ENCODE results near the gene DMKN.

Gene DMKN

GRCh38 chr19:35549174-35549788 is 35.8 kb upstream of the DMKN start:
- peak; percentile 66 for DNase-seq

- DNase-seq = no peak
Observed at GRCh38 chr19:35546532-35546931, 33.1 kb upstream of the DMKN start.

GRCh38 chr19:35545855-35546381 is 32.5 kb upstream of the DMKN start:
- DNase-seq = peak; percentile 15

GRCh38 chr19:35545001-35545854 is 31.8 kb upstream of the DMKN start, which contains the start of gene TMEM147:
TMEM147 (plus strand) TSS chr19:35545626; CDS start chr19:35545740, 114 bp downstream.
- peak; percentile 89 for DNase-seq

GRCh38 chr19:35544110-35544802 is 30.8 kb upstream of the DMKN start:
- no peak for DNase-seq

DNA sequence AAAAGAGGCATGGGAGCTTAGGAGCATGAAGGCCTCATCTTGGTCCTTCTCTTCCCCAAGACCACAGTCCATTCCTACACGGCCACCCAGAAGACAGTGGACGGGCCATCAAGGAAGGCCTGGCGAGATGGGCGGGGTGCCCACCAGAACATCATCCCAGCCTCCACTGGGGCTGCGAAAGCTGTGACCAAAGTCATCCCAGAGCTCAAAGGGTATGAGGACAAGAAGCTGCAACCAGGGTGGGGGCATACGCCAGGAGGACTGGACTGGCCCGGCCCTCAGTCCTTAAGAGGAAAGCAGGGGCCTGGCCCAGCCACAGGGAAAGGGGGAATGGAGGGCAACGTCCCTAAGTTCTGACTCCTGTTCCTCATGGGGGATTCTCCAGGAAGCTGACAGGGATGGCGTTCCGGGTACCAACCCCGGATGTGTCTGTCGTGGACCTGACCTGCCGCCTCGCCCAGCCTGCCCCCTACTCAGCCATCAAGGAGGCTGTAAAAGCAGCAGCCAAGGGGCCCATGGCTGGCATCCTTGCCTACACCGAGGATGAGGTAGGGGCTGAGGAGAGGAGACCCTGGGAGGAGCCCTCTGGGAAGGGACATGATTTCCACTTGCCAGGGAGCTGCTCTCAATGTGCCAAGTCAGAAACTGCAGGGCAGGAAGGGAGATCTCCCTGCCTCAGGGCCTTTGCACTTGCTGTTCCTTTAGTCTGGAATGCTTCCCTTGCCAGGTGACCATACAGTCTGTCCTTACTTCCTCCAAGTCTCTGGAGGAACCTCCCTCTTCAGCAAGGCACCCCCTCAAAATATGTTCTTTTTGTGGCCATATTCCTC is 30.0 kb upstream of the DMKN start:
- DNase-seq = no peak

DNA sequence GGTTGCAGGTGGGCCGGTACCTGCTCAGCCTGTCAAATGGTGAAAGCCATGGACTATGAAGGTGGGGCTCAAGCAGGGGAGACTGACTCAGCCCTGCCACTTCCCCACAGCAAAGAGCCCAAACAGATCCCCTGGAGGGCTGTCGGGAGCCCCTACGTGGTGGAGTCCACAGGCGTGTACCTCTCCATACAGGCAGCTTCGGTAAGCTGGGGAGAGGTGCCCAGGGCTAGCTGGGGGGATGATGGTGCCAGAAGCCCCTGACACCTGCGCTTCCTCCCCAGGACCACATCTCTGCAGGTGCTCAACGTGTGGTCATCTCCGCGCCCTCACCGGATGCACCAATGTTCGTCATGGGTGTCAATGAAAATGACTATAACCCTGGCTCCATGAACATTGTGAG is 28.8 kb upstream of the DMKN start:
- no peak for DNase-seq

GRCh38 chr19:35540356-35540927 is 27.0 kb upstream of the DMKN start:
- DNase-seq = no peak

DNA sequence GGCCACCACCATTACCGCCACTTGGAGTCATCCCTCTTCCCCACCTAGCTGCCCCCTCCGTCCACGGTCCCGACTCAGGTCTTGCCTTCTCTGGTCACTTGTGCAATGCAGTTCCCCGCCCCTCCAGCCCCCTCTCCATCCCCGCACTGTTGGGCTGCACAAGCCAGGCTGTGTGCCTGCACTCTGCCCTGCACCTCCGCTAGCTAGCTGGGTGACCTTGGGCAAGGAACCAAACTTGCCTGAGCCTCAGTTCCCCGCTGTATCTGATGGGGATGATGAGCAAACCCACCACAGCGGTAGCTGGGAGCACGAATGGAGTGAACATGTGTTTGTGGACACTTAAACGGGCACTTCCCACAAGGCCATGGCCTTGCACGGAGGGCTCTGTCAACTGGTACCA is 26.4 kb upstream of the DMKN start:
- no peak for DNase-seq

DNA sequence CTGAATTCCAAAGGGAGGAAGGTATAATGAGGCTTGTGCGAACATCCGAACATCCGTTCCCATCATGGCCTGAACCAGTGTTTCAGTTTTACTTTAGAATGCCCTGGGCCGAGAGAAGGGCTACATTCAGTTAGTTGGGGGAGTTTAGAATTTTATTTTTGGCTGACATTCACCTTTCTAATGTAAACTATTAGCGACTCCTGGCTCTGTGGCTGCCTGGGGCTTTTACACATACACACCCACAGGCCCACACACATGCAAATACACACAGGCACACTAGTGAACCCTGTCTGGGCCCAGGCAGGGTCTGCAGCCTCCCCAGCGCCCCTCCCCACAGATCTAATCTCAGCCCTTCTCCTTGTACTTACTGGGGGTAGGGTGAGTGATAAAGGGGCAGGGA is 25.9 kb upstream of the DMKN start:
- DNase-seq = no peak

DNA sequence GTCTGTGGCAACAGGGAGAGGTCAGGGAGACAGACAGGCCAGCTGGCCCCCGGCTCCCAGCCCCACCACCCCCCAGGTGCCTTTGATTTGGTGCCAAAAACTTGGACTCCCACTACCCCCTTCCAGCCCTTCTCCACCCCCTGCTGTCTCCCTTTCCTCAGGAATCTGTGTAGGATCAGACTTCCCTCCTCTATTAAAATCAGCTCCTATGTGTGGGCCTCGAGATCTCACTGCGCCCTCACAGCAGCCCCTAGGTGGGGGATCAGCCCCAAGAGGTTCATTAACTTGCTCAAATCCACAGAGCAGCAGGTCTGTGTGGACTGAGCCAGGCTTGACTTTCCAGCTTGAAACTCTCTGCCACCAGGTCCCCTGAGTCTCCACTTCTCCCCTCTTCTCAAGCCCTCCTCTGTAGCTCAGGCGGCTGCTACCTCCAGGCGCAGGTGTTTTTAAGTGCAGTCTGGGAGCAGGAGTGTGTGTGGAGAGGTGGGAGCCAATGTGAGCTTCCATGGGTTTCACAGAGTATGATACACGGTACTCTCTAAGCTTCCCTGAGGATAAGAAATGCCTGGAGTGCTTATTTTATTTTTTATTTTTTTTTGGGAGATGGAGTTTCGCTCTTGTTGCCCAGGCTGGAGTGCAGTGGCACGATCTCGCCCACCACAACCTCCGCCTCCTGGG is 21.5 kb upstream of the DMKN start:
- DNase-seq = no peak

DNA sequence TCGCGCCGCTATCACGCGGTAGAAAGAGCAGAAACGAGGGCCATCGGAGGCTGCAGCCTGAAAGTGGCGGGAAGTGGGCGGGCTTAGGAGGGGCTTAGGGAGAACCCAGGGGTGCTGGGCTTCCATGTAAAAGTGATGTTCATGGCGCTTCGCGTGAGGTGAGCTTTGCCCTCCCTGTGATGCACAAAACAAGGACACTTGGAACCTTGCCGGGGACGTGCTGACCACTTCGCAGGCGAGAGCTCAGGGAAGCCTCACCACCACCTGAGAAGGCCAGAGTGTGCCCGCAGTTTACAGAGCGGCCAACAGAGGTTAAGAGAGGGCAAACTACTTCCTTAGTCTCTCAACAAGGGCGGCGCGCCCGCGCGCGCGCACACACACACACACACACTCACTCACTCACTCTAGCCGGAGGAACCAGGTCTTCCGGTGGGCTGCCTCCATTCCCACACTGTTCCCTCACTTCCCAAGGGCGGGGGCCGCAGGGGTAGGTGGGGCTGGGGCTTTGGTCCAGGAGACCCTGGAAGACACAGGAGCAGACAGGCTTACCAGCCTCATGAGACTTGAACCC is 20.5 kb upstream of the DMKN start:
- no peak for DNase-seq

DNA sequence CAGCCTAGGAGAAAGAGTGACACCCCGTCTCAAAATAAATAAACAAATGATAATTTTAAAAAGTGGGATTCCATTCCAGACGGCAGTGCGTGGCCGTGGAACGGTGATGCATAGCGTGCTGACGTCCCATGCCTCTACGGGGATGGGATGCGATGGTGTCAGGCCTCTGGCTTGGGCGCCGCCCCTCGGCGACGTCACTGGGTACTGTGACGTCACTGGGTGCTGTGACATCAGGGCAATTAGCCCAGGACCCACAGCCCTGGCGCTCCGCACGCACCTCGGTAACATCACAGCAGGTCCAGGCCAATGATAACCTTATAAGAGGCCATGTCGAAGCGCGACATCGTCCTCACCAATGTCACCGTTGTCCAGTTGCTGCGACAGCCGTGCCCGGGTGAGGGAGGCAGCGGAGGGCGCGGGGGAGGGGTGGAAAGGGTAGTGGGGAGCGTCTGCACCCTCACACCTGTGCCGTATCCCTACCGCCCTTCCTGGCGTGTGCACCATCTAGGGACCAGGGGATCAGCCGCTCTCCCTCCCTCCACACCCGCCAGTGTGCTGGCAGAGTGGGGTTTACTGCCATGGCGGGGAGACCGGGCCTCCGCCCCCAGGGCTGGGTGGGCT is 19.9 kb upstream of the DMKN start, which contains the start of gene GAPDHS:
TSS of gene GAPDHS (plus strand) at position 256 of the 621 bp plus-strand sequence. CDS start at position 328, 72 bp downstream.
- no peak for DNase-seq

- no peak for DNase-seq
Observed at GRCh38 chr19:35531291-35531690, 17.8 kb upstream of the DMKN start.

DNA sequence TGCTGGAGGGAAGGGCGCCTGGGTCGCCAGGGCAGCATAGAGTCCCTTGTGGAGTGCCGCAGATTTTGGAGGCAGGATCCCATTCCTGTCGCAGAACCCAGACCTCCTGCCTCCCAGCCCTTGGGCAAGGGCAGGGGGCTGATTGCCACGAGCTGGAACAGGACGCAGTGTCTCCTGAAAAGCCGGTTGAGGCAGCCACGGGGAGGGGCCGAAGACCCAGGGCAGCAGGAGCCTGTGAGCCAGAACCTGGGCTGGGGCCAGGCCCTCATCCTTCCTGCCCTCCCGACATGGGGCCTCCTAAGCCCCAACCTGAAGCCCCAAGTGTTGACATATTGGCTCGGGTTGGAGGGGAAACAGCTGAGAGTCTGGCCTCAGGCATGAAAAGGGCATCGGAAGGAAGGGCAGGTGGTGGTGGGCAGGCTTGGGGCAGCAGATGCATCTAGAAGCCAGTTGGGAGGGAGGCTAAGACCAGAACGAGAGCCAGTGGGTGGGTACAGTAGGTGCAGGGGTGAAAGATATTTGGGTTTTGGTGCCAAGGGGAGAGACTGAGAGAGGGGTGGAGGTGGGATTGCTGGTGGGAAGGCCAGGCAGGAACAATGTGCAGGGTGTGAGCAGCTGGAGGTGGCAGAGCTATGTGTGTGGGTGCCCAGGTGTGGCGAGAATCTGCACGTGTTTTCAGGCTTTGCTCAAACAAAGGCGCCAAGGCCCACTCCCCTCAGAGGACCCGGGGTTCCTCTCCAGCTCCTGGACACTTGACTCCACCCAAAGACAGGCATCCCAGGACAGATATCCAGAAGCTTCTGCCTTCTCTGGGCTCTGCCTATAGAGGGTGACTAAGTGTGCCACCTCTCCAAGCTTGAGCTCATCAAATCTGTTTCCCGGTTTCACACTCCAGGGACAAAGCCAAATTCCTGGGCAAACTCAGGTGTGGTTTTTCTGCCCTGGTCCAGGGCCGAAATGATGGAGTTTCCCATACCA is 16.1 kb upstream of the DMKN start:
- DNase-seq = no peak

DNA sequence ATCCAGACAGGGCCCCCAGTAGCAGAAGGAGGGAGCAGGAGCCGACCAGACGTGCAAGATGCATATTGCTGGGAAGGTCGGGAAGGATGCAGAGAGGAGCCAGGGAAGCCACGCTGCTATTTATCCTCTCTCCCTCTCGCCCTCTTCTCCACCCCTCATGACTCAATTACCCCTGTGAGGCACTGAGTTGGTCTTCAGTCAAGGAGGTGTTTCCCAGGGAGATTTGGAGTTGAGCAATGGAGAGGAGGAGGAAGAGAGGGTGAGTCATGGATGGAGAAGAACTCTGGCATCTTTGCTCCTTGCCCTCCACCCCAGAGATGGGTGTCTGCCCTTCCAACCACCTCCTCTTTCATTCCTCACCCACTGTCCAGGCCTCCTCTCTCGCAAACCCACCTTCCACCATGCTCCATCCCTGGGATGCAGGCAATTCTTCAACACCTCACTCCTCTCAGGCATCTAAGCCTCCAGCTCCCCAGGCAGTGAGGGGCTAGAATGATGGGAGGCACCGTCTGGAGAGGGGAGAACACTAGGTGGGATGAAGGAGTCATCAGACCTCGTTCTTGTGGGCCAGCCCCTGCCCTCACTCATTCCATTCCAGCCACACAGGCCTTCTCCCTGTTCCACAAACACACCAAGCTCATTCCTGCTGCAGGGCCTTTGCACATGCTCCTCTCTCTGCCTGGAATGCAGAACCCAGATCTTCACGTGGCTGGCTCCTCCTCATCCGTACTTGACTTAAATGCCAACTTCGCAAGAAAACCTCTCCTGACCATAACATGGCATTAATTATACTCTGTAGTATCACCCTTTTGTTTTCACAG is 15.0 kb upstream of the DMKN start, which contains the start of gene SBSN:
TSS of gene SBSN (minus strand) at position 94 of the 821 bp plus-strand sequence. CDS start at position 64, 30 bp downstream.
- DNase-seq = peak; percentile 80

DNA sequence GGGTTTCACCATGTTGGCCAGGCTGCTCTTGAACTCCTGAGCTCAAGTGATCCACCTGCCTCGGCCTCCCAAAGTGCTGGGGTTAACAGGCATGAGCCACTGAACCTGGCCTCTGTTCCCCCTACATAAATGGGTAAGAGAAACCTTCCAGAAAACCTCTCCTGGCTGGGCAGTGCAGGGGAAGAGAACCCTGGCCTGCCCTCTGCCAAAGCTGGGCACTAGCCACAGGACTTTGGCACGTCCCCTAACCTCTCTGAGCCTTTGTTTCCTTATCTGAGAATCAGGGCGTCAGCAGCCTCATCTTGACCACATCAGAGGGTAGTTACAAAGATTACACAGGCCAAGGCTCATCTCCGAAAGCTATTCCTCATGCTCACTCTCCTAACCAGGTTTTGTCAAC is 12.4 kb upstream of the DMKN start:
- no peak for DNase-seq

DNA sequence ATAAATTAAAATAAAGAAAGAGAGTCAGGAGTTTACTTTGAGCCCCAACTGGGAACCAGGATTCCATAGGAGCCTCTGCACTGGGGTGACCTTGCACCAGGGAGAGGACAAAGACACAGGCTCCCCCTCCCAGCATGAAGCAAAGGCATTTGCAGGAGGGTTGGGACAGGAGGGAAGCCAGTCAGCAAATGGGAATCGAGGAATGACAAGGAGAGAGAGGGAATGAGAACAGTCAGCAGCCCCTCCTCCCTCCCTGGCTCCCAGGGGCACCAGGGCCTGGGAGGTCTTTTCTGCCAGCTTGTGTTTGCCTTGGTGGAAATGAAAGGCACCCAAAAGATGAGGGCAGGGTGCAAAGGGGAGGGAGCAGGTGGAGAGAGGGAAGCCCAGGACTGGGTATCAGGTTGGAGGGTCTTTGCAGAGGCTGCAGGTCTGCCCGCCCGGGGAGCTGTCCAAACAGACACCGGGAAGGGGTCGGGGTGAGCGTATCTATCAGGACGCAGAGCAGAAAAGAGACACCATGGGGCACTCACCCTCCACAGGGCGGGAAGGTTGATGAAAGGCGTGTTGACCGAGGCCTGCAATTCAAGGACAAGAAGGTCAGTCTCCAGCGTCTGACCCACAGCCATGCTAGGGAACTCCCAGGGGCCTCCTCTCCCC is 10.9 kb upstream of the DMKN start:
- DNase-seq = no peak
